Inflammatory macrophage treated with lipopolysaccharide for 1 hour (primary cell): ENCODE results near the gene ZNF804B.

Experiments
- DNase-seq, 2 donors: peaks; one replicate each; pipeline ENCODE4 v3.0.0-alpha.2; 2020 to 2022

Gene ZNF804B

DNA sequence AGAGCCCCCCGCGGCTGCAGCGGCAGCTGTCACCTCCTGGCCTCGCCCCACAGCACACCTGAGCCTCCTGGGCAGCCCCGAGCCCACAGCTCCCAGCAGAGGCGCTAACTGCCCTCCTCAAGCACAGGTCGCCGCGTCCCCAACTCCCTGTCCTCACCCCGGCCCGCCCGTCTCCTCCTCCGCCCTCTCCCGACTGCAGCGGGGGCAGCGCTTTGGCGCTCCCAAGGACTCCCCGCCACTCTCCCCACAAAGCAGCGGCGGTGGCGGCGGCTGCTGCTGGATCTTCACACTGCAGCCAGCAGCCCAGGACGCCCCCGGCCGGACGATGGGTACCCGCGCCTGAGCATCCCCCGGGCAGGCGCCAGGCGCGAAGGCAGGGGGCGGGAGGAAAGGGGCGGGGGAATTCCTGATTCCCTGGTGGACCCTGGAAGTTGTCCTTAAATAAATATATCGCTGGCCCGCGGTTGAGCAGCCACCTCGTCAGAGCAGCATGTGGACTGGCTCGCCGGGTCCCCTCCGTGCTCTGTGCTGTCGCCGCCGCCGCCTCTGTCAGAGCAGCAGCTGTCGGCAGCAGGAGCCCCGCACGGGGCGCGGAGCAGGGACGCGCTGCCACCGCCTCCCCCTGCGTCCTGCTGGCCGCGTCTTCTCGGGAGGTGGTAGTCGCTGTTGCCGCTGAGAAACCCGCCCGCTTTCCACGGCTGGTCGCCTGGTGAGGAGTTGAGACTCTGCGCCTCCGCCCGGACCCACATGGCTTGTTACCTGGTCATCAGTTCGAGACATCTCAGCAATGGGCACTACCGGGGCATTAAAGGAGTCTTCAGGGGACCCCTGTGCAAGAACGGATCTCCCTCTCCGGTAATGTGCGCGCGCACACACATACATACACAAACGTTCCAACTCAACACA is at the start of gene ZNF804B:
Gene ZNF804B (plus strand): TSS at position 471 of the 906 bp plus-strand sequence. CDS start 277 bp downstream, at position 748.
- no peak for DNase-seq

DNA sequence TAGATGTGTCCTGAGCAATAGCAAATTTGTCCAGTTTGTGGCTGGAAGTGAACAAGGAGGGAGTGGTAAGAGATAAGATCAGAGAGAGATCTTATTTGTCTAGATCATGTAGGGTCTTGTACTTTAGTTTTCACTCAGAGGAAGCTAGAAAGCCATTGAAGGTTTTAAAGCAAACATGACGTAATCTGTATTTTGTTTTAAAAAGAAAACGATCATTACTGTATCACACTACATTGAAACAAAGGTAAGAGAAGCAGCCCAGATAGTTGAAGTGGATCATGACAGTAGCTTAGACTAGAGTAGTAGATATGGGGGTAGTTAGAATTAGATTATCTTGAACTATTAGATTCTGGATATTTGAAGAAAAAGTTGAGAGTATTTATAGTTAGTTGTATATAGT is 23.6 kb upstream of the ZNF804B start:
- no peak for DNase-seq

DNA sequence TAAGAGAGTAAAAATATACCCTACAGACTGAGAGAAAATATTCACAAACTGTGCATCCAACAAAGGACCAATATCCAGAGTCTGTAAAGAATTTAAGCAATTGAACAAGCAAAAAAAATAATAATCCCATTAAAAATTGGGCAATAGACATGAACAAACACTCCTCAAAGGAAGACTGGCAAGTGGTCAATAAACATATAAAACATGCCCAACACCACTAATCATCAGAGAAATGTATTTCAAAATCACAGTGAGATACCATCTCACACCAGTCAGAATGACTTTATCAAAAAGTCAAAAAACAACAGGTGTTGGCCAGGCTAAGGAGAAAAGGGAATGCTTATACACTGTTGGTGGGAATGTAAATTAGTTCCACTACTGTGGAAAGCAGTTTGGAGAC is 21.9 kb upstream of the ZNF804B start:
- DNase-seq: no peak

DNA sequence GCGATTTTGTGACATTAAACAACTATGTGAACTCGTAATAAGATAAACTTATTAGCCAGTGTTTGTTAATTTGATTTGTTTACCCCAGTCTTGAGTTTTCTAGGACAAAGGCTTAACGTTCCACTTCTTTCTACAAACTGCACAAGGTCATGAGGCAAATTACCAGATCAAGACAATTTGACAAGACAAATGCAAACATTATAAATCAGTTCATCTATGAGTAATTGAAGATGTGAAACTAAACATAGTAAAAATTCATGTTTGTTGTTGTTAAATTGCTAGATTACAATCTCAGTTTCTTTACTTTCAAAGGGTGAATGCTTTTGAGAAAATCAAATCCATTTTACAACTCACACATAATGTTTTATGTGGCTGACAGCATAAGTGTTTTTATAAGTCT is 13.4 kb upstream of the ZNF804B start:
- no peak for DNase-seq

DNA sequence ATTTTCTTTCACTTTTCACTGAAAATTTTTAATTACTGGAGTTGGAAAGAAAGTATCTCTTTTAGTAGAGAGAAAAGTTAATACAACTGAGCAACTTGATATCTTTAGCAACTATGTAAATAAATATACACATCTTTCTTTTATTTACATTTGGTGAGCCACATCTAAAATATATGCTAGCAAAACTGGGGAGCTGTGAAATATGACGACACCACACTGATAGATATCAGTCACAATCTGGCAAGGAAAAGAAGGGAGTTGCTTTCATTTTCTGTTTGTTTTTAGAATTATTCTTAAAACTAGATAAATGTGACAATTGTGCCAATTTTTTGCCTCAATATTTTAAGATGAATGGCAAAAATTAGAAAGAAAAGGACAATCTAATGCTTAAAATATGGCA is 2.7 kb upstream of the ZNF804B start:
- no peak for DNase-seq

DNA sequence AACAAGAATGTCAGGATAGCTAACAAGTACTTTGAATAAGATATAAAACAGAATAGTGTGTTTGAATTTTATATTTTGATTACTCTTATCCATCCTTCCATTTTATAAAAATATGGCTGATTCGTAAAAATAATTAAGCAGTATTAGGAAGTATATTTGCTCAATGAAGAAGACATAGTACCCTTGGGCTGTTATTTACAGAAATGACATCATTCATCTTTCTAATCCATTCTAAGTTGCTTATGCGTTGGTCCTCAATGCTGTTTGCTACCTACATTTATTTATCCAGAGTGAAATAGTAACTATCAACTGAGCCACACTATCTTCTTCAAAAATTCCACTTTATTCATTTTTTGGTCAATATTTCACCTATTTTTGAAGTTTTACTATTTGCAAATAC is 2.1 kb upstream of the ZNF804B start:
- no peak for DNase-seq

DNA sequence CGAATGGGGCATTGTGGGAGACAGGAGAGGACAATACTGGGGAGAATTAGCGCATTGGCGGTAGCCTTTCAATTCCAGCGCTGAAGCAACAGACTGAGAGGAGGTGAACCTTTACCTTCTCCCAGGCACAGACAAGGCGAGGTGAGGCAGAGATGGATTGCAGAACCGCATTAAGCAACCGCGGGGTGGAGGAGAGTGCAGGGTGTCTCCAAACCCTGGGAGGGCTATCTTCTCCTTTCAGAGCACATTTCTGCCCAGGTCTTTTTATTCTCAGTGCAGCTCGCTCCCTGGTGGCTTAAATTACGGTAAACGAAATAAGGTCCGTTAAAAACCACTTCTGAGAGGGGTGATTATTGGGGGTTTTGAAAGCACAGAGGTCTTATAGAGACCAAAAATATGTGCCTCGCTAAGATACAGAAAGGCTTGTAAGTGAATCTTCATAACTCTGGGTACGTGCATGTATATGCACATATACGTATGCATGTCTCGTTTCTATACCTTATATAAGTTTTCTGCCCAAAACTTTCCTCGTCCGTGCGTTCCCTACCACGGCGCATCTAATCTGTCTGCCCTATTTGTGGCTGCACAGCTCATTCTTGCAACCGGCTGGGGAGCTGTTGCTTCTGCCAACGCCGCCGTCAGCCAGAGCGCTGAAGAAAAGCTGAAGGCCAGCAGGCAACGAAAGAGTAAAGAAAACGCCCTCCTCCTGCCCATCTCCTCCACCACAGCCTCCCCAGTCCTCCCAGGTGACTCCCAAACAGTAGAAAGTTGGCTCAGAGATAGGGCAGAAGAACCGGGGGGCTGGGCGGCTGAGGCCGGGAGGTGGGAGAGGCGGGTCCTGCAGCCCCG is 895 bp upstream of the ZNF804B start:
- no peak for DNase-seq

DNA sequence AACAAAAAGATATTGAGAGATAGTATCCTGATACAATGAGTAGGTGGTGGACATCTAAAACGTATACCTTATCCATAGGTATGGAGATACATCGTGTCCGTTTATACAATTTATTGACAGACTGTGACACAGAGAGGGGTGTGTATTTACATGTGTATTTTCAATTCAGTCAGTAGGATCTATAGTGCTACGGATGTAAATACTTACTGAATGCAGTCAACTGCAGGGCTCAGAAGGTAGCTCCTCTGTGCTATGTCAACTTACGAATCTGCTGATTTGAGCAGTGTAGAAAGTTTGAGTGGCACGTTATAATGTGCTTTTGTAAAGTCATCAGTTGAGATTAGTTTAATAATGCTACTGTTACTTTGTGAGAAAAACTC is 626 bp downstream of the ZNF804B start:
- no peak for DNase-seq

DNA sequence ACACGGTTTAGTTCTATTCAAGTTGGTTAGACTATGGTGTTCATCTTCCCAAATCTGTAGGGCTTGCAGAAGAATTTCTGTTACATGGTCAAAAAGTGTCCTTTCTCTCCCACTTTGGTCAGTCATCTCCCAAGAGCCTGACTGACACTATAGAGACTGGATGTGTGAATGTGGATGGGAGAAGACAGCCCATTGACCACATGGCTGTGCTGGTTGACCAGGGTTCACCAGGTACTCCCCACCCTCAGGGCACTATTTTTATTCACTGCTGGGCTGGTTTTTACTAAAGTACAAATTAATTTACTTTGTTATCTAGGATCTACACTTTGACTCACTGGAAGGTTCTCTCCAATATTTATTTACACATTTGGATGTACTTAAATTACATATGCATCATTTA is 2.3 kb downstream of the ZNF804B start:
- no peak for DNase-seq

DNA sequence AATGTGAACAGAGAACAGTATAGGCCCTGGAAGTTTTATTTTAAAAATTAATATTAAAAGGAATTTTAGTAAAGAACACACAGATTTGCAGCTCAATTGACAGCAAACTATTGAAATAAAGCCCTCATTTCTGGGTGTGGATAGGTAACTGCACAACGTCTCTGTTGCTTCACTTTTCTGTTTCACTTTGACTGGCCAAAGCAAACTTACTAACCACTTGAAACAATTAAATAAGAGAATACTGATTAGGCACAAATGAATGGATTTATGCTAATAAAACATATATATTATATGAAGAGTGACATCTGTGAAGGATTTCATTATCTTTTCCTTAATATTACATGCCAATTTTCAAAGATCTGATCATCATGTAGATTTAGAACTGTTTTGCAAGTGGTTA is 11.9 kb downstream of the ZNF804B start:
- DNase-seq: no peak

DNA sequence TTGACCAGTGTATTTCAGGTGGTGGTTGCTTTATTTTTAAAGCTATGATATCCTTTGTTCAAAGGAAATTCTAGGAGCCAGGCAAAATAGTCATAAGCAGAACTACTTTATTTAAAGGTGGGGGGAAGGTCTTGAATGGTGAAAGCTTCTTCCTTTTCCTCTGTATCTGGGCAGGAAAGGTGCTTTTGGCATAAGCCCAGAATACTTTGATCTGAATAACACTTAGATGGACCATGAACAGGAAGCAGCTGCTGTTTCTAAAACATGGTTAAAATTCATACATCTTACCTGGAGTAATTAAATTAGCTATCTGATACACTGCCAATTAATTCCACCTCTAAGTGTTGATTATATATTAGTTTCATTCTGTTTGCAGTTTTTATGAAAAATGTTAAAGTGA is 13.3 kb downstream of the ZNF804B start:
- no peak for DNase-seq

DNA sequence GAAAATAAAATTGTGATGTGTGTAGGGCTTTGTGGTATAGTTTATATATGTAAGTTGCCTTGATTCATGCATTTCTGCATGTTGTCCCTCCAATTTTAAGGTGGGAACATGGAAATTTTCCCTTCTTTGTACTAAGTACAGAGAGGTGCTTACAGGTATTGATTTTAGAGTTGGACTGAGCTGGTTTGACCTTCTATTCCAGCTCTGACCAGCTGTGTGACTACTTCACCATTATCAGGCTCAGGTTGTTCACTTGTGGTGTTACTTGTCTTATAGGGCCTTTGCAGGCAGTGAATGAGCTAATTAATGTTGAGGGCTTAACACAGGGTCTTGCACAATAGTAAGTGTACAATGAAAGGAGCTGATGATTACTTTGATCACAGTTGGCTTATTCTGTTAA is 16.3 kb downstream of the ZNF804B start:
- DNase-seq: no peak

DNA sequence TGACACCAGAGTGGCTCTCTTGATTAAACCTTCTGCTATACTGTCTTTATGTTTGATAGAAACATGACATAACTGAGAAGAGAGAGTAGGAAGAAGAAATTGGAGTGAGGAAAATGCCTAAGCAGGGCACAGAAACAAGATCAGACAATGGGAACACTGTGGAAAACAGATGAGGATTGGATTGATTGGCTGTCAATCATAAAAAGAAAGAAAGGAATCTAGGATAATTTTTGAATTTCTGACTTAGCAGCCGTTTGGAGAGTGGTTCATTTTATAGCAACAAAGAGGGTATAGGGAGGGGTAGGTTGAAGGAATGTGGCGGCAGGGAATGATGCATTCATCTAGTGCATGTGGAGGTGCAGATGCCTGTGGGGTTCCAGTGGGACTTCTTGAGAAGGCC is 28.3 kb downstream of the ZNF804B start:
- DNase-seq: no peak

DNA sequence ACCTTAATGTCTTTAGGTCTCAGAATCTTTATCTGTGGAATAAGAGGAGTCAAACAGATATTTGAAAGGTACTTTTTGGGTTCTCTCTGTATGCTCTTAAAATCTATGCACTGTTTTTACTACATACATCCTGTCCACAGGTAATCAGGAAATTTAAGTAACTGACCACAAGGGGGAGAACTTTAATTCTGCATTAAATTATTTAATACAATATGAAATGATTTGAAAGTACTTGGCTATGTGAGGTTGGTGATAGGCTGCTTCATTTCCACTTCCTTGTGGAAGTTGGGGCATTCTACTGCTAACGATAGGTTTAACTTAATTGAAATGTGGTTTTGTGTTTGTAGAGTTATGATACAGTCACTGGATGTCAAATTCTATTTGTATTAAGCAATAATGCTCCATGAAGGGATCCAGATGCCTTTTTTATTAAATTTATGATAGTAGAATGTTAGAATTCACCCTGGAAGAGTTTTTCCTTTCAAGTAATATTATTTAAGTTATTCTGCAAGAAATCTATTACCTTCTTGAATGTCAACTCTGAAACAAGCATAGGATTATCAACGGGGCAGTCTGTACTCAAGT is 30.1 kb downstream of the ZNF804B start:
- DNase-seq: peak in 1 of 2 donors; percentile 26

DNA sequence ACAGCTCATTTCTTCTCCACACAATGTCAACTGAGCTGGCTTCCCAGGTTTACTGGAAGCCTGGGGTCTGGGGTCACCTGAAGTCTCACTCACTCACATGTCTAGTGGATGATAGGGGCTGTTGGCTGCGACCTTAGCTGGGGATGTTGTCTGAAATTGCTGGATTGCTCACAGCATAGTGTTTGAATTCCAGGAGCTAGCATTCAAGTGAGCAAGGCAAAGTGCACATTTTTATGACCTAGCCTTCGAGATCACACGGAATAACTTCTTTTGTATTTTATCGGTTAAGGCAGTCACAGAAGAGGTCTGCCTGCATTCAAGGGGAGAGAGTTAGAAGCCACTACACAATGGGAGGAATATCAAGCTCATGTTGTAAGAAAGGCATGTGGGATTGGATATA is 32.4 kb downstream of the ZNF804B start:
- DNase-seq: no peak

DNA sequence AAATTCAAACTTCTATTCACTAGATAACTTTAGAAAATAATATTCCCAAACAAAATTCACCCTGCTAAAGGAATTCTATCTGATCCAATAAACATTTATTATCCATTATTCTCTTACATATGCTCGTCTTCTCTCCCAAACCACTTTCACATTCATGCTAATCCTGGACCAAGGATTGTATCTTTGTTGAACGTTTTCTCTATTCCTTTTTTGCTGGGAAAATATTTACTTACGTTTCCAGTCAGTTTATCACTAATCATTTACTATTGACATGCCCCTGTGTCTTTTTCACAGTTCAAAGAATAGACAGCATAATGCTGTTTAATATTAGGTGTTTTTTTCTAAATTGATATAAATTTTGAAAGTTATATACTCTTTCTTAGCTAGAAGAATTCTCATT is 32.9 kb downstream of the ZNF804B start:
- DNase-seq: no peak

DNA sequence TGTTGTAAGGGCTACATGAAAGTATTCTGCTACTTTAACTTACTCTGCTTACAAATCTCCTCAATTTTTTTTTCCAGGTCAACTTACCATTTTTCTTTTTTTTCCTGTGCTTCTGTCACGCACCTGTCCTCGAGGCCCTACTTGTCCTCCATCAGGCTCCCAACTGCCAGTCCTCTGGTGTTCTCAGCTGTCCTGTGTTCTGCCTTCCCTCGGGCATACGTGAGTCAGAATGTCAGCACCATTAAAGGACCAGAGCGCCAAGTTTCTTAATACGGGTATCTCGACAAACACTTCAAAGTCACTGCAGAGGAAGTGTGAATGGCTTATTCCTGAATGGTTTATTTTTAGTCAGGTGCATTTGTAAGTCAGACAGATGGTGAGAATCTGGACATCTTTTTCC is 36.1 kb downstream of the ZNF804B start, which contains the start of gene TEX47:
Gene TEX47 (minus strand): TSS at position 185 of the 400 bp plus-strand sequence. CDS start 795 bp downstream, outside the sequence.
- DNase-seq: no peak

DNA sequence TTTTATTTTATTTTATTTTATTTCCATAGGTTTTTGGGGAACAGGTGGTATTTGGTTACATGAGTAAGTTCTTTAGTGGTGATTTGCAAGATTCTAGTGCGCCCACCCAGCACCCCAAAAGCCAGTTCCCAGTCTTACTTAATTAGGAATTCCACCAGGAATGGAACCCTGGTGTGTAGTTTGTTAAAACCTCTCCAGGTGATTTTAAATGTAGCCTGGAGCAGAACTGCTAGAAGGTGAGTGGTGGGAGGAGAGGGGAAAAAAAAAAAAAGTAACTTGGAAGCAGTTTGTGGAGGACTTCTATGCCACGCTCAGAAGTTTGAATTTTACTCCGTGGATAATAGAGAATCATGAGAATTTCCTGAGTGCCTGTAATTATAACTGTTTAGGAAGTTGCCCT is 41.5 kb downstream of the ZNF804B start:
- no peak for DNase-seq

DNA sequence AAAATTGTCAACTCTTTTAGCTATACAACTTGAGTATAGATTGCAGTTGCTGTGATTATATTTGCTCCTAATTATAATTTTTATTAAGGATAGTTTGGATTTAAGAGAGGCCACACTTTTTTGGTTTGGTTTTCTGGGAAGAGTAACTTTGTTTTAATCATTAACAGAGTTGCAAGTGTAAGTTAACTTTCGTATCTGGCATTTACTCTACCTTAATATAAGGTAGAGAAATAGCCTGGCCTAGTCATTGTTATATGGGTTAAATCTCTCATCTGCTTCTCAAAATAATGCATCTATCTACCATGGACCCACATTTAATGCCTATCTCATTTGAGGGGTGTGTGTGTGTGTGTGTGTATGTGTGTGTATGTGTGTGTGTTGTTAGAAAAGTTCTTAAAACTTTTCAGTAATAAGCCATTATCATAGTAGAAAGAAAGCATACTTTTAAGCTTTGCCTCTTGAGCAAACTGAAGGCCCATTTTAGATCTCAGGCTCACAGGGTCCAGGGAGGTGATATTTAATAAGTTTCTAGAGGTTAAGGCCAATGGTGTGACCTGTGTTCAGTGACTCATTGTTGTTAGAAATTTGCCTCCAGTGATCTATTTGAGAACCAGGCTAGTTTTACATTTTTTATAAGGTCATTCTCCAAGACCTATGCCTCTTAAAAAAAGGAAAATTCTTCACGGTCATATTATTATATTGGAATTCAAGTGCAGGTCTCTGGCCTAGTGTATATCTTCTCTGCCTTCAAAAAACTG is 47.0 kb downstream of the ZNF804B start:
- DNase-seq: no peak

DNA sequence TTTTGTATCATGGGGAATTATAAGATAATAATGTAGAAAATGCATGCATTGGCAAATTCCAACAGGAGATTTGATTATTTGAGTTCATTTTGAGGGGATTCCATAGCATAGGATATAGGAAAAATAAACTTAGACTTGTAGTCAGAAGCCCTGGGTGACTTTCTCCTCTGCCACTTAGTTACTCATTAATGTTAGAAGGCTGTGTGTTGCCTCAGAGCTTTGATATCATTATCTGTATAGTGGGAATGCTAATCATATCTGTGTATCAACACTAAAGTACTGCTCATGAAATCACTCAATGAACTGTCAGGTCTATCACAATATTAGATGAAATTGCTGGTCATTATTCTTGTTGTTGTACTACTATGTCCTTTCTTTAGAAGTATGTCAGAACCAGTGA is 59.1 kb downstream of the ZNF804B start:
- DNase-seq: no peak

DNA sequence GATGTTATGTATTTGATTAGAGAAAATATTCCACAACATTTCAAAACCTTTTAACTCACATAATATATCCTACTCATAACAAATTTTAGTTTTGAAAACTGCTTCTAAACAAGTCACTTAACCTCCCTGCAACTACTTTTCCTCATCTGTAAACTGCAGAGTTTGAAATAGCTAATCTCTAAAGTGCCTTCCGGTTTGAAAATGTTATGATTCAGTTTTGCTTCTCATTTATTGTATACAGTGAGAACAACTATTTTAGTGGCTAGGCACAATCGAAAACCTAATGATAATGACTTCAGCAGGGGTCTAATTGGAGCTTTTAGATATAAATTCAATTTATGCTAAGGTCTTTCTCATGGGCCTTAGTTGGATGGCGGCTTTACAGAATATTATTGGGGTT is 66.7 kb downstream of the ZNF804B start:
- no peak for DNase-seq

DNA sequence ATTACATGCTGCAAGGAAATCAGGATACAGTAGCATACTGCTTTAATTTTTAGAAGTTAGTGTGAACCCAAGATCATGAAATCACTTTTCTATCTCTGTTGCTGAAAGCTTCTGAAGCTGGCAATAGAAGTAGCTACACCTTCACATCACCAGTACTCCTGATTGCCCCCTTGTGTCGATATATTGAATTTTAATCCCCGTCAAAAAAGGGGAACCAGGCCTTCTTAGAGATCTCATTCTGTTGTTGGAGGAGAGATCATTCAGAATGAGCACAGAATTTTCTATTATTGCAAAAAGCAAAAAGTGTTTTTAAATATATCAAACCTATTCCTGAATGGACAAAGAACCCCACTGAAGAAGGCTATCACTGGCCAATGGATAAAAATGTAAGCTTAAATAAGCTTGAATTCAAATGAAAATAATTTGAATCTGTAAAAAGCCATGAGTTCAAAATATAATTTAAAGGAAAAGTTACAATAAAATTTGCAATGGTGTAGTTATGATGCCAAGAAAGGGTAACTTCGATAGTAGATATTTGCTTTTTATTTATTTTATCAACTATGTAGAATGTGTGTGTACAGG is 75.7 kb downstream of the ZNF804B start:
- peak; percentile 21 to 72 for DNase-seq
